NCI-H2107 treated with DMSO at 0.1 percent for 48 hours (cell line): ENCODE measurements around the gene MICA.
"Not testable (repeated sequence)": the region's sequence is repeated elsewhere in the genome, so short reads cannot be mapped to it uniquely, and the experiment has no call there.

Experiments
- DNase-seq: peaks from one replicate; lab custom pipeline; 2025; ENCODE audit not compliant: unreplicated experiment; lab: John Stamatoyannopoulos, UW

The MICA gene

GRCh38 chr6:31381666-31382065, 21.7 kb upstream of the MICA start:
- no peak for DNase-seq

- no peak for DNase-seq
Measured at GRCh38 chr6:31383149-31383548, 20.2 kb upstream of the MICA start.

GRCh38 chr6:31385041-31385440, 18.4 kb upstream of the MICA start:
- no peak for DNase-seq

GRCh38 chr6:31386099-31386498, 17.3 kb upstream of the MICA start:
- no peak for DNase-seq

GRCh38 chr6:31386977-31387376, 16.4 kb upstream of the MICA start:
- no peak for DNase-seq

- DNase-seq = not testable (repeated sequence)
Measured at GRCh38 chr6:31388916-31389801, 14.2 kb upstream of the MICA start.

GRCh38 chr6:31389802-31390132, 13.6 kb upstream of the MICA start:
- not testable (repeated sequence) for DNase-seq

- DNase-seq = no peak
Measured at GRCh38 chr6:31393932-31394331, 9.5 kb upstream of the MICA start.

GRCh38 chr6:31394381-31394780, 9.0 kb upstream of the MICA start:
- DNase-seq = no peak

GRCh38 chr6:31395832-31396231, 7.6 kb upstream of the MICA start:
- DNase-seq = no peak

- DNase-seq = peak; percentile 20
Measured at GRCh38 chr6:31396422-31397152, 6.8 kb upstream of the MICA start.

- not testable (repeated sequence) for DNase-seq
Measured at GRCh38 chr6:31397153-31397499, 6.3 kb upstream of the MICA start.

GRCh38 chr6:31397901-31398525, 5.4 kb upstream of the MICA start:
- no peak for DNase-seq

- no peak for DNase-seq
Measured at GRCh38 chr6:31399589-31400466, 3.6 kb upstream of the MICA start.

- no peak for DNase-seq
Measured at GRCh38 chr6:31400467-31401289, 2.7 kb upstream of the MICA start.

- DNase-seq = no peak
Measured at GRCh38 chr6:31401403-31401802, 2.0 kb upstream of the MICA start.

GRCh38 chr6:31402324-31403282, 792 bp upstream of the MICA start:
- DNase-seq = no peak

- not testable (repeated sequence) for DNase-seq
Measured at GRCh38 chr6:31404061-31404364, 618 bp downstream of the MICA start.

- no peak for DNase-seq
Measured at GRCh38 chr6:31405996-31406395, 2.6 kb downstream of the MICA start.
